HUDEP-2 (cell line): ENCODE measurements around the gene SLIT3.

Experiments used
- DNase-seq, 76 experiments: peaks; one replicate each; lab custom pipeline; 2025; ENCODE audit not compliant: unreplicated experiment in 76 of 76; lab: John Stamatoyannopoulos, UW

The SLIT3 gene

GRCh38 chr5:168916266-168916665, 384.7 kb downstream of the SLIT3 start:
- DNase-seq, result no peak

- DNase-seq, result no peak
These were observed 386.4 kb downstream of the SLIT3 start for GRCh38 chr5:168914491-168914890.

GRCh38 chr5:168910874-168911273, 390.1 kb downstream of the SLIT3 start:
- no peak for DNase-seq

- no peak for DNase-seq
These were observed 392.7 kb downstream of the SLIT3 start for GRCh38 chr5:168908207-168908606.

- no peak for DNase-seq
These were observed 397.9 kb downstream of the SLIT3 start for GRCh38 chr5:168903061-168903460.

GRCh38 chr5:168899673-168900072, 401.3 kb downstream of the SLIT3 start:
- DNase-seq, result no peak

- DNase-seq, result no peak
These were observed 401.7 kb downstream of the SLIT3 start for GRCh38 chr5:168899264-168899663.

- DNase-seq, result no peak
These were observed 402.6 kb downstream of the SLIT3 start for GRCh38 chr5:168898247-168898911.

GRCh38 chr5:168897387-168898122, 403.4 kb downstream of the SLIT3 start:
- no peak for DNase-seq

- DNase-seq, result no peak
These were observed 405.5 kb downstream of the SLIT3 start for GRCh38 chr5:168895295-168896071.

- no peak for DNase-seq
These were observed 407.7 kb downstream of the SLIT3 start for GRCh38 chr5:168893283-168893682.

GRCh38 chr5:168892618-168893186, 408.2 kb downstream of the SLIT3 start:
- no peak for DNase-seq

GRCh38 chr5:168890816-168891812, 409.8 kb downstream of the SLIT3 start:
- DNase-seq, result peak in 2 of 76 experiments; percentile 2 to 21

- DNase-seq, result no peak
These were observed 411.9 kb downstream of the SLIT3 start for GRCh38 chr5:168889039-168889438.

- no peak for DNase-seq
These were observed 413.0 kb downstream of the SLIT3 start for GRCh38 chr5:168887931-168888330.

- DNase-seq, result no peak
These were observed 414.8 kb downstream of the SLIT3 start for GRCh38 chr5:168886157-168886556.

GRCh38 chr5:168885324-168886120, 415.4 kb downstream of the SLIT3 start:
- DNase-seq, result no peak

GRCh38 chr5:168883991-168884390, 416.9 kb downstream of the SLIT3 start:
- no peak for DNase-seq

- DNase-seq, result no peak
These were observed 417.6 kb downstream of the SLIT3 start for GRCh38 chr5:168883281-168883741.
